EH (cell line): Measurements from ENCODE around the gene GPR50.

Experiments used
- DNase-seq: peaks from one replicate; pipeline ENCODE4 v3.0.0-alpha.2; 2015; ENCODE audit warnings: low read depth

Gene GPR50

DNA sequence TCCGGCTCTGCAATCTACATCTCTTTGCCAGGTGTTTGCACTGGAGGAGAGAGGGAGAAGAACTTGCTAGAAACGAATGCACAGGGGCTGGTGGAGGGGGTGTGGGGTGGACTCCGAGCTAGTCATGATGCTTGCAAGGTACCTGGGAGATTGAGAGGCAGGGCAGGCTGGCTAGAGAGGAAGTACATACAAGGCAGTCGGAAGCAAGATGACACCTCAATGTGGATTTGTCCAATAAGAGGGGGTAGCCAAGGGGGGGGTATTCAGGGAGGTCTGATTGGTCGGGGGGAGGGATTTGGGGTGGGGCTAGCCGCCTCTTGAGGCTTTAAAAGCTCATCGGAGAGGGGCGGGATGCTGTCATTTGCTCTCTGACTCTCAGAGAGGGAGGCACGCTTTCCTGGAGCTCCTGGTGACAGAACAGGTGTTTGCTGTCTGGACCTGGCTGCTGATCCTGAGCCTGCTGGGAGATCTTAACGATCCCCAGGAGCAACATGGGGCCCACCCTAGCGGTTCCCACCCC lies at the start of gene GPR50:
Gene GPR50, plus strand, starts transcription at position 354 of the 520 bp plus-strand sequence. Its CDS starts 138 bp downstream, at position 492.
- no peak for DNase-seq

- no peak for DNase-seq
Measured at GRCh38 chrX:151132531-151132930, 43.9 kb upstream of the GPR50 start.

DNA sequence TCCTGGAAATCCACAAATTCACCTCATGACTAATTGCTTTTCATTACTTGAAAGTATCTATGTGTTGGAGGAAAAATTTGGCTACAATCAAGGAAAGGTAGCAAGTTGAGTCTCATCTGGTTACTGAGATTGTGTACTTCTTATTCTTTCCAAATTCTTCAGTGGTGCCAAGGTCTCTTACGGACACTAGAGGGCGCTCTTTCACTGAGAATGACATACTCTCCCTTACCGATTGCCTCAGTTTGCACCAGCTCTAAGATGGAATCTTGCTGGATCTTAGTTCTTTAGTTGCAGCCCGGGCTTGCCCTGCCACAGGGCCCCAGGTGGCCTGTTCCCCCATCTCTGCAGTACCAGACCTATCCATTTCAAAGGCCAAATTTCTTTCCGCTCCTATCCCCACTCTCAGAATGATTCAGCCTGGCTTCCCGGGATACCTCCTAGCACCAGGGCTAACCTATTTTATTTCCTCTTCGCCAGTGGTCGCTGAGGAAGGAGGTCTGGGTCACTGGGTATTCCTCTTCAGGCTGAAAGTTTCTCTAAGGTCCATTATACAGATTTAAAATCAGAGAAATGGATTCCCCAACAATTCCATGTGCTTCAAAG lies 24.6 kb upstream of the GPR50 start:
- DNase-seq = peak; percentile 55

GRCh38 chrX:151153086-151153485 lies 23.3 kb upstream of the GPR50 start:
- DNase-seq = peak; percentile 80

- no peak for DNase-seq
Measured at GRCh38 chrX:151153667-151154066, 22.7 kb upstream of the GPR50 start.

DNA sequence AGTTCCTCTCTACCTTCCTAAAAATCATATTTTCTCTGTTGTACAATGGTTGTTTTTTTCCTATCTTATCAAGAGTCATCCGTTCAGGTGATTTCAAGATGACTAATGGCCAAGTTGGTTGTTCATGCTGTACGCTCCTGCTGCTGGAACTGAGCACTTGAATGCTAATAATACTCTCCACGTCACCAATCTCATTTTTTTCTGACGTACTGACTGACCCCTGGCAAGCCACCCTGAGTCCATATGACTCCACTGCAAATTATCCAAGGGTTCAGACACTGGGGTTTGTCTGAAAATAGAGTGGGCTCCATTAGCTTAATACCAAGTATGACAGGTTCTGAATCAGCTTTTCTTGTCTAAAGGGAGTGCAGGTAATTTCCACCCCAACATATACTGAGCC lies 21.1 kb upstream of the GPR50 start:
- DNase-seq = no peak

- DNase-seq = no peak
Measured at GRCh38 chrX:151161690-151162089, 14.7 kb upstream of the GPR50 start.

DNA sequence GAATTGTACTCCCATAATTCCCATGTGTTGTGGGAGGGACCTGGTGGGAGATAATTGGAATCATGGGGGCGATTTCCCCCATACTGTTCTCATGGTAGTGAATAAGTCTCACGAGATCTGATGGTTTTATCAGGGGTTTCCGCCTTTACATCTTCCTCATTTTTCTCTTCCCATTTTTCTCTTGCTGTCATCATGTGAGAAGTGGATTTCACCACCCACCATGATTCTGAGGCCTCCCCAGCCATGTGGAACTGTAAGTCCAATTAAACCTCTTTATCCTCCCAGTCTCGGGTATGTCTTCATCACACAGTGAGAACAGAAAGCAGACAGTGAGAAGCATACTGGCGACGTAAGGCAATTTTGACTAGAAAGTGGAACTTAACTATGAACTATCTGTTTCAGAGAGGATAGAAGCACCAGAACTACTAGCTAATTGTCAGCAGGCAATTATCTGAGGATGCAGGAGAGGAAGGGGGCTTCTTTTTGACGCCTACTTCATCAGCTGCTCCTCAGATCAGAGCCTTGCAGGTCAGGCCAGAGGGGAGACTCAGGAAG lies 8.5 kb upstream of the GPR50 start:
- DNase-seq = no peak

DNA sequence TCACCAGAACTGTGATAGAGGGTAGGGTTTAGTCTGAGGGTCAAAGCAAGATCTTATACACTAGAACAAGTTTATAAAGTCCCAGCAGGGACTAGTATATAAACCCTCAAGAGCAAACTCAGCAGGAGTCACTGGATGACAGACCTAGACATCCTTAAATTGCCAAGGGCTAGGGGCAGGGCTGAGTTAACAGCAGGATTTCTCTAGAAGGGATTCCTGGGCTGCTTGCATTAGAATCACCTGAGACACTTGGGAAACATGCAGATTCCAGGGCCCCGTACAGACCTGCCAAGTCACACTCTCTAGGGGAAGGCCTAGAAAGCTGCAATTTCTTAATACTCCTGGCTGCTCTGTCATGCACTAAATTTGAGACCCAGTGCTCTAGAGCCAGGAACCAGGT lies 6.6 kb upstream of the GPR50 start:
- DNase-seq = no peak

DNA sequence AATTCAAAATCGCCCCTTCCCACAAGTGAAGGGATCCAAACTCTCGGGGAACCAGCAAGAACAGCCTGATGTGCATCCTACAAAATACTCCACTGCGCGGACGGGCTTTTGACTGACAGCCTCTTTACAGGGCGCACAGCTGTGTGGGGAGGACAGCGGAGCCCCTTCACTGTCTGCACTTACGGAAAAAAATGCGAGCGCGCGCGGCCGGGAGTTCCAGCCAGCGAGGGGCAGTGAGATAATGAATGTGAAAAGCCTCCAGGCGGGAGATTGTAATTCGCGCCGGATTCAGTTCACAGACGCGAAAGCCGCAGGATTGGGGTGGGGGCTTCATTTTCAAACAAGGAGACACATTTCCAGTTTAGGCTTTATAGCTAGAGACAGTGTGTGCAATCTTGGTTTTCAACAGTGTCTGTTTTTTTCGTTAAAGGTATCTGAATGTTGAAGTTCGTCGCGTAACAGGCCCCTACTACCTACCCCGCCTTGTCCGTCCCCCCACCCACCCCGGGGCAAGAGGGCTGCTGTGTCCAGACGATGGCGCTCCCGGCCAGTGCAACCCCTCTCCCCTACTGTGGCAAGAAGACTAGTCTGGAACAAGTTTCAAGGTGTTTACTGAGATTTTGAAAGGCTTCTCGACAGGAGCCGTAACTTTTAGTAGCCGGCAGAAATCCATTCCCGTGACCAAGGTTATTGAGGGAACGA lies 1.7 kb upstream of the GPR50 start:
- no peak for DNase-seq

GRCh38 chrX:151175283-151176062 lies 911 bp upstream of the GPR50 start:
- no peak for DNase-seq

- no peak for DNase-seq
Measured at GRCh38 chrX:151177141-151178027, 1.0 kb downstream of the GPR50 start.

- no peak for DNase-seq
Measured at GRCh38 chrX:151178746-151179145, 2.4 kb downstream of the GPR50 start.

GRCh38 chrX:151180400-151180799 lies 4.0 kb downstream of the GPR50 start:
- DNase-seq = no peak

DNA sequence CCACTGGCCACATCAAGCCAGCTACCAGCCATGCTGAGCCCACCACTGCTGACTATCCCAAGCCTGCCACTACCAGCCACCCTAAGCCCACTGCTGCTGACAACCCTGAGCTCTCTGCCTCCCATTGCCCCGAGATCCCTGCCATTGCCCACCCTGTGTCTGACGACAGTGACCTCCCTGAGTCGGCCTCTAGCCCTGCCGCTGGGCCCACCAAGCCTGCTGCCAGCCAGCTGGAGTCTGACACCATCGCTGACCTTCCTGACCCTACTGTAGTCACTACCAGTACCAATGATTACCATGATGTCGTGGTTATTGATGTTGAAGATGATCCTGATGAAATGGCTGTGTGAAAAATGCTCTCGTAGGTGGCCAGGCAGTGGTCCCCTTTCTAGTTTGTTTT lies 4.7 kb downstream of the GPR50 start:
- DNase-seq = no peak

DNA sequence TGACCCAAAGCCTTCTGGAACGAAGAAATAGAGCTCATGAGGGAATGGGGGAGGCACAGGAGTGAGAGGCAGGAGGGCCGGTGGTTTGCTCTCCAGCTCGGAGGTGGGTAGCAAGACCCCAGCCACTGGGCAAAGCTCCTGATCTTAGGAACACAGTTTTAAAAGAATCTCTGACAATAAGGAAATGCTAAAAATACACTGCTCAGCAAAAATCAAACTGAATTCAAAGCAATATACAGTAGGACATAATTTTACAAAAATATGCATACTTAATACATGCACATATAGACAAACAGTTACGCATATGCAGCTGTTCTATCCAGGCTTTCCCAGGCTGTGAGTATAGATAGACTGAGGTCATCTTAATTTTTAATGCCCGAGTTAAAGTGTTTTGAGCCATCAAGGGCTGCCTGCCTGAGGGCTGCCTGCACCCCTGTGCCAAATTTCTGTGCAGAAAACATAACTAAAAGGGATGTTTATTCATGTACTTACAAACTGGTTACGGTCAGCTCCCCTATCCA lies 6.9 kb downstream of the GPR50 start:
- DNase-seq = no peak

DNA sequence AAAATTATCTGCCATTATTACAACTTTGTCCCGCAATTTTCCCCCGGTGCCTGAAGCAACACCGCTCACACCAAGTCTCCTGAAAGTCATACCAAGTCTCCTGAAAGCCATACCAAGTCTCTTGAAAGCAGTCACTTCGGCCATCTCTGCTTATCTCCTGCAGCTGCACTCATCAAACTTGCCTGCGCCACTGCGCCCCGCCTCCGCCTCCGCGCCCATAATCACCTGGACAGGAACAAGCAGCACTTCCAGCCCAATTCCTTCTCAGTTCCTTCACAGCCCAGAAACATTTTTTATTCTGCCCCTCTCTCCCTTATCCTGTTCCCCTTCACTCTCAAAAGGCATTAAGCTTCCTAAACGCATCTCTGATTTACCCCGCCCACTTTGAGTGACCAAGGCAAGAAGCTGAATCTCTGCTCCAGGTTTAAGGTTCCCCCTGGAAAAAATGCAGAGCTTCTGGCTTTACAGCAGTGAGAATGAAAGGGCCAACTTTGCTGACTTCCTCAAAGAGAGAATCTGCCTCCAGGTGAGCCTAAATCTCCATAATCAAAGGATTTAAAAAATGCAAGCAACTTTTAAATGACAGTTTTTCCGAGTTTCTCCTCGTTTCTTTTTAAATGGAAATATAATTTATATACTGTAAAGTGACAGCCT lies 7.7 kb downstream of the GPR50 start:
- no peak for DNase-seq

- DNase-seq = no peak
Measured at GRCh38 chrX:151184705-151185104, 8.3 kb downstream of the GPR50 start.

DNA sequence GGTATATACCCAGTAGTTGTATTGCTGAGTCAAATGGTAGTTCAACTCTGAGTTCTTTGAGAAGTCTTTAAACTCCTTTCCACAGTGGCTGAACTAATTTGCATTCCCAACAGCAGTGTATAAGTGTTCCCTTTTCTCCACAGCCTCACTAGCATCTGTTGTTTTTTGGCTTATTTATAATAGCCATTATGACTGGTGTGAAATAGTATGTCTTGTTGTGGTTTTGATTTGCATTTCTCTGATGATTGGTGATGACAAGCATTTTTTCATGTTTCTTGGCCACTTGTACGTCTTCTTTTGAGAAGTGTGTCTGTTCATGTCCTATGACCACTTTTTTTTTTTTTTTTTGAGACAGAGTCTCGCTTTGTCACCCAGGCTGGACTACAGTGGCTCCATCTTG lies 30.5 kb downstream of the GPR50 start:
- DNase-seq = no peak

- DNase-seq = no peak
Measured at GRCh38 chrX:151225843-151226242, 49.5 kb downstream of the GPR50 start.

- no peak for DNase-seq
Measured at GRCh38 chrX:151226941-151227340, 50.6 kb downstream of the GPR50 start.
